ENCODE measurements around the gene AHCY.
"Not testable (repeated sequence)": the region's sequence is repeated elsewhere in the genome, so short reads cannot be mapped to it uniquely, and the experiment has no call there.

The AHCY gene

DNA sequence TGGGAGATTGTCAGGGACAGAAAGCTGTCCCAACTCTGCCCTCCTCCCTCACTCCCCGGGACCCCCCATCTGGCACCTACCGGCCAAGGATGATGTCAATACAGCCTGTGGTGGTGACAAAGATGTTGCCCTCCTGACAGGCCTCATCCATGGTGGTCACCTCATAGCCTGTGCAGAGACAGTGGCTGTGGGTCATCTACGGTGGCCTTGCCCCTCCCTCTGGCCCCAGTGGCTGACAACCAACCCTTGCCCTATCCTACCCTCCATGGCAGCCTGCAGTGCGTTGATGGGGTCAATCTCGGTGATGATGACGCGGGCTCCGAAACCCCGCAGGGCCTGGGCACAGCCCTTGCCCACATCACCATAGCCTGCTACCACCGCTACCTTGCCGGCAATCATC is 12.7 kb downstream of the AHCY start:
- no peak overlapping the region for H3K9ac ChIP-seq (ENCODE audit: low read depth, low read length)
- H3K4me3 ChIP-seq (ENCODE audit: low read length): no peak overlapping the region
- no peaks in the 10 kb centered on the region for H3K27me3 ChIP-seq (ENCODE audit: insufficient read depth, low read length)
- no peaks in the 10 kb centered on the region for H3K4me1 ChIP-seq (ENCODE audit: insufficient read depth, low read length)
- no peak overlapping the region for H3K27ac ChIP-seq (ENCODE audit: low read length)
- no peaks in the 10 kb centered on the region for H3K9me3 ChIP-seq (ENCODE audit: insufficient read depth, low read depth, low read length)
- peaks cover 98% of the 10 kb centered on the region for H3K36me3 ChIP-seq (ENCODE audit: insufficient read depth, low read depth, low read length)

GRCh38 chr20:34287500-34287899 is 15.7 kb downstream of the AHCY start:
- not testable (repeated sequence) for H3K27me3 ChIP-seq (ENCODE audit: insufficient read depth, low read length); H3K9me3 ChIP-seq (ENCODE audit: insufficient read depth, low read depth, low read length); H3K4me1 ChIP-seq (ENCODE audit: insufficient read depth, low read length); H3K27ac ChIP-seq (ENCODE audit: low read length); H3K9ac ChIP-seq (ENCODE audit: low read depth, low read length); H3K4me3 ChIP-seq (ENCODE audit: low read length)
- peaks cover 98% of the 10 kb centered on the region for H3K36me3 ChIP-seq (ENCODE audit: insufficient read depth, low read depth, low read length)

DNA sequence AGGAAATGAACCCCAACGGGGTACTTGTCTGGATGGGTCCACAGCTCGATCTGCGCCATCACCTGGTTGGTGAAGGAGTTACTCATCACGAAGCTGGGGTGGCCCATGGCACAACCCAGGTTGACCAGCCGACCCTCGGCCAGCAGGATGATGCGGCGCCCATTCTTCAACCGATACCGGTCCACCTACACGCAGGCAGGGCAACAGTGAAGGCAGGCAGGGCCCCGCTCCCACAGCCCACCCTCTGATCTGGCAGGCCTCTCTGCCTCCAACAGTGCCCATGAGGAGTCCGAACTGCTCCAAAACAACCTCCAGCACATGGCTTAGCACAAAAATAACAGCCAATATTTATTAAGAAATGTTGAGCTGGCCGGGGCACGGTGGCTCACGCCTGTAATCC is 17.7 kb downstream of the AHCY start:
- Histone ChIP-seq H3K4me3 (ENCODE audit: low read length) (no peak overlapping the region), H3K4me1 (ENCODE audit: insufficient read depth, low read length) (no peaks in the 10 kb centered on the region), H3K36me3 (ENCODE audit: insufficient read depth, low read depth, low read length) (peaks cover 98% of the 10 kb centered on the region), H3K27me3 (ENCODE audit: insufficient read depth, low read length) (no peaks in the 10 kb centered on the region), H3K27ac (ENCODE audit: low read length) (no peak overlapping the region), H3K9me3 (ENCODE audit: insufficient read depth, low read depth, low read length) (no peaks in the 10 kb centered on the region), H3K9ac (ENCODE audit: low read depth, low read length) (no peak overlapping the region)

DNA sequence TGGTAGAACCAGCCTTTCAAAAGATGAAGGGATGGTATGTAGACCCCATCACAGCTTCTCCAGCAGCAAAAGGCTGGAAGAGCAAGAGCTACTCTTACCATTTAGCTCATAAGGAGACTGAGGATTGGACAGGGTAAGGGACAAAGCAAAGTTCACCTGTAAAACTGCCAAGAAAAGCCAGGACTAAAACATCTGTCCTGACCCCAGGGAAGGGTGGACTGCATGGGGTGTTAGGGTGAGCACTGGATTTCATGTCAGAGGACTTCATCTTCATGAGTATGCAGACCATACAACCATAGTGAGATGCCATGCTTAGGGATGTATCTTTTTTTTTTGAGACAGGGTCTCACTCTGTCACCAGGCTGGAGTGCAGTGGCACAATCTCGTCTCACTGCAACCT is 19.3 kb downstream of the AHCY start:
- H3K36me3 ChIP-seq (ENCODE audit: insufficient read depth, low read depth, low read length): peaks cover 96% of the 10 kb centered on the region
- no peaks in the 10 kb centered on the region for H3K9me3 ChIP-seq (ENCODE audit: insufficient read depth, low read depth, low read length)
- H3K4me3 ChIP-seq (ENCODE audit: low read length): no peak overlapping the region
- no peak overlapping the region for H3K9ac ChIP-seq (ENCODE audit: low read depth, low read length)
- no peaks in the 10 kb centered on the region for H3K4me1 ChIP-seq (ENCODE audit: insufficient read depth, low read length)
- H3K27ac ChIP-seq (ENCODE audit: low read length): no peak overlapping the region
- no peaks in the 10 kb centered on the region for H3K27me3 ChIP-seq (ENCODE audit: insufficient read depth, low read length)

- H3K9ac ChIP-seq (ENCODE audit: low read depth, low read length): no peak overlapping the region
- no peak overlapping the region for H3K27ac ChIP-seq (ENCODE audit: low read length)
- no peaks in the 10 kb centered on the region for H3K9me3 ChIP-seq (ENCODE audit: insufficient read depth, low read depth, low read length)
- no peaks in the 10 kb centered on the region for H3K27me3 ChIP-seq (ENCODE audit: insufficient read depth, low read length)
- H3K4me1 ChIP-seq (ENCODE audit: insufficient read depth, low read length): no peaks in the 10 kb centered on the region
- peaks cover 95% of the 10 kb centered on the region for H3K36me3 ChIP-seq (ENCODE audit: insufficient read depth, low read depth, low read length)
- no peak overlapping the region for H3K4me3 ChIP-seq (ENCODE audit: low read length)
These were observed 21.1 kb downstream of the AHCY start for GRCh38 chr20:34282041-34282440.

- H3K27me3 ChIP-seq (ENCODE audit: insufficient read depth, low read length): no peaks in the 10 kb centered on the region
- no peak overlapping the region for H3K27ac ChIP-seq (ENCODE audit: low read length)
- no peak overlapping the region for H3K4me3 ChIP-seq (ENCODE audit: low read length)
- H3K9me3 ChIP-seq (ENCODE audit: insufficient read depth, low read depth, low read length): no peaks in the 10 kb centered on the region
- peaks cover 95% of the 10 kb centered on the region for H3K36me3 ChIP-seq (ENCODE audit: insufficient read depth, low read depth, low read length)
- H3K4me1 ChIP-seq (ENCODE audit: insufficient read depth, low read length): no peaks in the 10 kb centered on the region
- no peak overlapping the region for H3K9ac ChIP-seq (ENCODE audit: low read depth, low read length)
These were observed 22.0 kb downstream of the AHCY start for GRCh38 chr20:34281177-34281576.

- H3K27me3 ChIP-seq (ENCODE audit: insufficient read depth, low read length): no peaks in the 10 kb centered on the region
- no peaks in the 10 kb centered on the region for H3K9me3 ChIP-seq (ENCODE audit: insufficient read depth, low read depth, low read length)
- H3K4me1 ChIP-seq (ENCODE audit: insufficient read depth, low read length): no peaks in the 10 kb centered on the region
- no peak overlapping the region for H3K9ac ChIP-seq (ENCODE audit: low read depth, low read length)
- H3K27ac ChIP-seq (ENCODE audit: low read length): no peak overlapping the region
- no peak overlapping the region for H3K4me3 ChIP-seq (ENCODE audit: low read length)
- H3K36me3 ChIP-seq (ENCODE audit: insufficient read depth, low read depth, low read length): peaks cover 59% of the 10 kb centered on the region
These were observed 28.5 kb downstream of the AHCY start for GRCh38 chr20:34274694-34275093.

- H3K27ac ChIP-seq (ENCODE audit: low read length): no peak overlapping the region
- H3K4me1 ChIP-seq (ENCODE audit: insufficient read depth, low read length): no peaks in the 10 kb centered on the region
- H3K27me3 ChIP-seq (ENCODE audit: insufficient read depth, low read length): no peaks in the 10 kb centered on the region
These were observed 31.2 kb downstream of the AHCY start for GRCh38 chr20:34271956-34272355.

DNA sequence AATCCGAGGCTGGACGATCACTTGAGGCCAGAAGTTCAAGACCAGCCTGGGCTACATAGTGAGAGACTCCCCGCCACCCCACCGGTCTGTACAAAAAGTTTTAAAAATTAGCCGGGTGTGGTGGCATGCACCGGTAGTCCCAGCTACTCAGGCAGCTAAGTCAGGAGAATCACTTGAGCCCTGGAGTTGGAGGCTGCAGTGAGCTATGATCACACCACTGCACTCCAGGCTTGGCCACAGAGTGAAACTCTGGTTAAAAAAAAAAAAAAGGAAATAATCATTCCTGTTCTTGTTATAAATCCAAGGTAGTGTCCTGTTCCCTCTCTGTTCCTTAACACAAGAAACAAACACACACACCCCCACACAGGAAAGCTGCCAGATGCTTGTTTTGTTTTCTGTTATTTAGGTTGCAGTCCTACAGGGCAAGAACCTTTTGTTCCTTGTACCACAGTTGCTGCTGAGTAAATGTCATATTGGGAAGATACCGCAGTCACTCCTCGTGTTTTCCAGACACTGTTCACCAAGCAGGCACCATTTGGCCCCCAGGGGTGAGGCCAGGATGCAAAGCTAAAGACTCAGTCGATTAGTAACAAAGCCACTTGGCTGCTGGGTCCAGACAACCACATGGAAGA is 33.0 kb downstream of the AHCY start:
- Histone ChIP-seq H3K9me3 (ENCODE audit: insufficient read depth, low read depth, low read length) (no peaks in the 10 kb centered on the region), H3K36me3 (ENCODE audit: insufficient read depth, low read depth, low read length) (peaks cover 21% of the 10 kb centered on the region), H3K27me3 (ENCODE audit: insufficient read depth, low read length) (no peaks in the 10 kb centered on the region), H3K9ac (ENCODE audit: low read depth, low read length) (no peak overlapping the region), H3K27ac (ENCODE audit: low read length) (no peak overlapping the region), H3K4me1 (ENCODE audit: insufficient read depth, low read length) (no peaks in the 10 kb centered on the region), H3K4me3 (ENCODE audit: low read length) (no peak overlapping the region)

More at GRCh38 chr20:34271956-34272355, 31.2 kb downstream of the AHCY start:
- Histone ChIP-seq H3K36me3 (ENCODE audit: insufficient read depth, low read depth, low read length) (peaks cover 36% of the 10 kb centered on the region), H3K4me3 (ENCODE audit: low read length) (no peak overlapping the region), H3K9me3 (ENCODE audit: insufficient read depth, low read depth, low read length) (no peaks in the 10 kb centered on the region), H3K9ac (ENCODE audit: low read depth, low read length) (no peak overlapping the region)

DNA sequence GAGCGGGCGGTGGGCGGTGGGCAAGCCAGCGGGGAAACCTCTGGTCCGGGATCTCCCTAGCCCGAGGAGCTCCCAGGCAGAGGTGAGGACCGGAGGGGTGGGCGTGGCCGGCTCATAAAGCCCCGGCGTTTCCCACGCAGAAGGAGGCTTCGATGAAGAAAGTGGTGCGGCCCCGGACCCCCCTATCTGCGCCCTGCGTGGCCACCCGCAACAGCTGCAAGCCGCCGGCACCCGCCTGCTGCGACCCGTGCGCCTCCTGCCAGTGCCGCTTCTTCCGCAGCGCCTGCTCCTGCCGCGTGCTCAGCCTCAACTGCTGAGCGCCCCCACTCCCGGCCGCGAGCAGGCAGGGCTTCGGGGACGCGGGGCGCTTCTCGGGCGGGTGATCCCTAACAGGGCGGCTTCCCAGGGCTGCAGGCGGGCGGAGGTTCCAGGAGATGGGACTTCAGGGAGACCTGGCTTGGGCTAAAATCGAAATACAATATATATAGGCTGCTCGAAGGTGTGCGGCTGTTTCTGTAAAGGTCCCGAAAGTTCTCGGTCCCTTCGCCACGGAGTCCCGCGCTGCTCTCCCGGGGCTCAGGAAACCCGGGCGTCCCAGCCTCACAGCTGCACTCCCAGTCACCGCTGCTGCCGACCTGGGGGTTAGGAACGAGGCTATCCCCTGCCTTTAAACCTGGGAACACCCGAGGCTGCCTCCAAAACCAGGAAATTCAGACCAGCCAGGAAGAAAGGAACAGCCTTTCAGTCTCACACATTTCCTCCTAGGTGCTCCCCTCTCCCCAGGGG is 34.1 kb downstream of the AHCY start:
- H3K4me3 ChIP-seq (ENCODE audit: low read length): no peak overlapping the region; the same call in 1 of the 2 replicates
- no peaks in the 10 kb centered on the region for H3K4me1 ChIP-seq (ENCODE audit: insufficient read depth, low read length)
- no peak overlapping the region for H3K9ac ChIP-seq (ENCODE audit: low read depth, low read length)
- peaks cover 11% of the 10 kb centered on the region for H3K36me3 ChIP-seq (ENCODE audit: insufficient read depth, low read depth, low read length)
- H3K27me3 ChIP-seq (ENCODE audit: insufficient read depth, low read length): no peaks in the 10 kb centered on the region
- no peak overlapping the region for H3K27ac ChIP-seq (ENCODE audit: low read length)
- no peaks in the 10 kb centered on the region for H3K9me3 ChIP-seq (ENCODE audit: insufficient read depth, low read depth, low read length)

DNA sequence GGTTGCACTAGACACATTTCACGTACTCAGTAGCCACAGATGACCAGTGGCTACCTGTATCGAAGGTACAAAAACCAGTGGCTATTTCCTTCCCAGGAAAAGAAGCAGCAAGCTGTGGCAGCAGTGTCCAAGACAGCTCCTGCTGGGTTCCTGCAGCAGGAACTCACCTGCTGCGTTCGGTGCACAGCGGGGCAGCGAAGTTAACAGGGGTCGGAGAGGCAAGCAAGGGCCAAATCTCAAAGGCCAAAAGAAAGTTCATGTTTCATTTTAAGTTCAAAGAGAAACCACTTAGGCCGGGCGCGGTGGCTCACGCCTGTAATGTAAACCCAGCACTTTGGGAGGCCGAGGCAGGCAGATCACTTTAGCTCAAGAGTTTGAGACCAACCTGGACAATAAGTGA is 35.0 kb downstream of the AHCY start:
- peaks cover 2% of the 10 kb centered on the region; the same call in 1 of the 2 replicates for H3K36me3 ChIP-seq (ENCODE audit: insufficient read depth, low read depth, low read length)
- no peaks in the 10 kb centered on the region for H3K9me3 ChIP-seq (ENCODE audit: insufficient read depth, low read depth, low read length)
- no peak overlapping the region for H3K27ac ChIP-seq (ENCODE audit: low read length)
- H3K4me3 ChIP-seq (ENCODE audit: low read length): no peak overlapping the region
- H3K9ac ChIP-seq (ENCODE audit: low read depth, low read length): no peak overlapping the region
- H3K27me3 ChIP-seq (ENCODE audit: insufficient read depth, low read length): no peaks in the 10 kb centered on the region
- no peaks in the 10 kb centered on the region for H3K4me1 ChIP-seq (ENCODE audit: insufficient read depth, low read length)

- Histone ChIP-seq H3K36me3 (ENCODE audit: insufficient read depth, low read depth, low read length) (no peaks in the 10 kb centered on the region), H3K27me3 (ENCODE audit: insufficient read depth, low read length) (no peaks in the 10 kb centered on the region), H3K27ac (ENCODE audit: low read length) (no peak overlapping the region), H3K4me1 (ENCODE audit: insufficient read depth, low read length) (no peaks in the 10 kb centered on the region), H3K9ac (ENCODE audit: low read depth, low read length) (no peak overlapping the region), H3K4me3 (ENCODE audit: low read length) (no peak overlapping the region), H3K9me3 (ENCODE audit: insufficient read depth, low read depth, low read length) (no peaks in the 10 kb centered on the region)
These were observed 39.0 kb downstream of the AHCY start for GRCh38 chr20:34264141-34264540.

Measured in iPS-20b (cell line).